ENCODE measurements around the gene AKNA. TPM values are rescaled to one million over a fixed set of nuclear protein-coding genes. Genes with fewer than 3 reads are reported as not detected.
A peak's percentile ranks its signal among the peaks of the same experiment; 100 is the strongest.

AKNA gene
- total RNA-seq, 1 experiment from 2014 or later = 5.1 TPM

DNA sequence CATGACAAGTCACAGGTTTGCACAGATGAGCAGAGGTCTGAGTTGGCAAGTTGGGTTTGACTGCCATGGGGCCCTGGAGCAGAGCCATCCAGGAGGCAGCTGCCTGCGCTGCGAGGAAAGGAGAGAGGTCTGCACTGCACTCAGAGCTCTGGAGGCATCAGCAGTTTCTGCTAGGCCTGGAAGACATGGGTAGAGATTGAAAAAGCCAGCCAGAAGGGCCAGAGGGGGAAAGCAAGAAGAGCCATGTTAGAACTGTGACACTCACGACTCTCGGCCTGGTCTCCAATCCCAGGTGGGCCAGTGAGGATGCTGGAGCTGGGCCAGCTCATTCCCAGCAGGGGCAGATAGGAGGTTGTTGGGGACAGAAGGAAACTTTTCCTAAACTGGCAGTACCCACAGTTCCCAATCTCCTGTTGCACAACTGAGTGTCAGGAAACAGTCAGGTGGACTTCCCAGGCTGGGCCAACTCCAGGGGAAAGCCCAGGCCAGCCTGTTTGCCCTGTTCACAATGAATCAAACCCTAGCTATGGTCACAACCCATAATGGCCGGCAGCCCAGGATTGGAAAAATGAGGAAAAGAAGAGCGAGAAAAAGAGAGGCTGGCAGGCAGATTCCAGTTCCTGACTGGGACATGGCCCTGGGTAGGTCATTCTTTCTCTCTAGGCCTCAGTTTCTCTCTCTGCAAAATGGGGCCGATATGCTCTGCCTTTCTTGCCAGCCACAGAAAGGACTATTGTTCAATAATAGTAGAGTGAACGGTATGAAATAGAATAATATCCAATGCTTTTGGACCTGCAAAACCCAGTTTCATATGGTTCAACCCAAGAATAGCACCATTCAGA, 72.7 kb downstream of the AKNA start:
- in situ Hi-C loops (cut with HindIII; ENCODE audit: low sequenced_read_pairs) = no loop called here
- DNase-seq (ENCODE audit: low spot score) = no peak

DNA sequence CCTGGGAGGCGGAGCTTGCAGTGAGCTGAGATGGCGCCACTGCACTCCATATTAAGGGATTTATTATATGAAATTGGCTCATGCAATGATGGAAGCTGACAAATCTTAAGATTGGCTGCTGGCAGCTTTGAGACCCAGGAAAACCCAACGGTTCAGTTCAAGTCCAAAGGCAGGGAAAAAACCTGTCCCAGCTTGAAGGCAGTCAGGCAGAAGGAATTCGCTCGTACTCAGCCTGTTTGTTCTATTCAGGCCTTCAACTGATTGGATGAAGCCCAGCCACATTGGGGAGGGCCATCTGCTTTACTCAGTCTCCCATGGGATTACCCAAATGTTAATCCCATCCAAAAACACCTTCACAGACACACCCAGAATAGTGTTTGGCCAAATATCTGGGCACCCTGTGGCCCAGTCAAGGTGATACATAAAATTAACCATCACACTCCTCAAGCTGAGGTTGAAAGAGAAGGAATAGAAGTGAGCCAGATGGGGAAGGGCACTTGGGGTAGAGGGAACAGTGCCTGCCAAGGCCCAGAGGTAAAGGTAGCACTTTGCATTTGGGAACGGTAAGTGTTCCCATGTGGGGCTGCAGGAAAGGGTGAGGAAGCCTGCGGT, 73.4 kb downstream of the AKNA start:
- in situ Hi-C loops (cut with HindIII; ENCODE audit: low sequenced_read_pairs) = no loop called here
- DNase-seq (ENCODE audit: low spot score) = peak; percentile 47

- in situ Hi-C loops (cut with HindIII; ENCODE audit: low sequenced_read_pairs) = no loop called here
- no peak for DNase-seq (ENCODE audit: low spot score)
Measured at GRCh38 chr9:114313186-114313585, 74.6 kb downstream of the AKNA start.

DNA sequence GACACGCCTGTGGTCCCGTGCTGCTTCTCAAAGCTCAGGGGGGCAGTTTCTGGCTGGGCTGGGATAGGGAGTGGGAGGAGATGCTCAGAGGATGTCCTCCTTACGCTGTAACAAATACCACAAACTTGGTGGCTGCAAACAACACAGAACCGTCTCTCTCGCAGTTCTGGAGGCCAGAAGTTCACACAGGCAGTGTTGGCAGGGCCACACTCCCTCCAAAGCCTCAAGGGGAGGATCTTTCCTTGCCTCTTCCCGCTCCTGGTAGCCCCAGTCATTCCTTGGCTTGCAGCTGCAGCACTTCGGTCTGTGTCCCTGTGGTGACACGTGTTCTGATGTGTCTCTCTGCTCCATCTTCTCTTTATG, 75.3 kb downstream of the AKNA start:
- in situ Hi-C loops (cut with HindIII; ENCODE audit: low sequenced_read_pairs) = no loop called here
- no peak for DNase-seq (ENCODE audit: low spot score)

DNA sequence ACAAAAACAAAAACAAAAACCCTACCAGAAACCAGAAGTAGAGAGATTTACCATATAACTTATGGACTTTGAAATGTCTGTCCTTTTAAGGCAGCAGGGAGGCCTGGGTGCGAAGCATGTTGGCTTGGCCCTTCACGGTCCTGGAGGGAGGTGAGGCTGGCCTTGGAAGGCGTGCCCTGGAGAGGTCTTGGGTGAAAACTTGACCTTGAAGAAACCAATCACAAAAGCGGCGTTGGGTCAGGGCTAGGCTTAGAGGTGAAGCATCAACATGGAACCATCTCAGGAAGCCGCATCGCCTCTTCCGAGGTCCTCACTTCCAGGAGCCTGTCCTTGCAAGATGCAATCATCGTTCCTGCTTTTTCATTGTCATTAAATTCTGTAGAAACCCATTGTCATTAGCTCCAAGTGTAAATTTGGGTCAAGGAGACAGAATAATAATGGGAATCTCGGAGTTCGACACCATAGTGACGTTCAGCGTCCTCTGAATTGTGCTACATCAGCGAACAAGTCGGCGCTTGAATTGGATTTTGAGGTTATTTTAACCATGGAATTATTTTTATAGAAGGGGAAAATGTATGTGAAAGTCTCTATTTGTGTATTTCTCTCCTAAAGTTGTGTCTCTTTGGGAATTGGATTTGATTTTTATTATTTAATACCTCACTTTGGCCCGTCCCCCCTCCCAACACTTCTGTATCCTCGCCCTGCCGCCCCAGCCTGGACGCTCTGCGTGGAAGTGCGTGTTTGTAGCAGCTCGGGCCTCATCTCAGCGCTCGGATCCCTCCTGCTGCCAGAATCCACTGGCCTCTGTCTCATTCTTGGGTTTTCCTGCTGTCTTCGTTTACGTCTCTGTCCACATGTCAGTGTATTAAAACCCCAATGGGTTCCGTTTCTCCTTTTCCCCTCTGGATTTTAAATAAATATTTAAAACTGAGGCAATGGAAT, 75.9 kb downstream of the AKNA start:
- in situ Hi-C loops (cut with HindIII; ENCODE audit: low sequenced_read_pairs) = no loop called here
- DNase-seq (ENCODE audit: low spot score) = no peak

GRCh38 chr9:114310471-114311450, 77.0 kb downstream of the AKNA start:
- DNase-seq (ENCODE audit: low spot score) = no peak
- in situ Hi-C loops (cut with HindIII; ENCODE audit: low sequenced_read_pairs) = no loop called here

DNA sequence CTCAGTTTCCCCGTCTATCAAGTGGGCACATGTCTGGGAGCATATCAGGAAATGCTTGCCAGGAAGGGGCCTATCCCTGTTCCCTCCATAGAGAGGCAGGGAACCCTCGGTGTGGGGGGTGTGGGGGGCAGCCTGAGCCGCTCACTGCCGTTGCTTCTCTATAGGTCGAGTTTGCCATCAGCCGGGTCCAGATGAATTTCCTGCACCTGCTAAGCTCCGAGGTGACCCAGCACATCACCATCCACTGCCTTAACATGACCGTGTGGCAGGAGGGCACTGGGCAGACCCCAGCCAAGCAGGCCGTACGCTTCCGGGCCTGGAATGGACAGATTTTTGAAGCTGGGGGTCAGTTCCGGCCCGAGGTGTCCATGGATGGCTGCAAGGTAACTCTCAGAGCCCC, 78.7 kb downstream of the AKNA start:
- in situ Hi-C loops (cut with HindIII; ENCODE audit: low sequenced_read_pairs) = no loop called here
- DNase-seq (ENCODE audit: low spot score) = no peak

- DNase-seq (ENCODE audit: low spot score) = no peak
- in situ Hi-C loops (cut with HindIII; ENCODE audit: low sequenced_read_pairs) = no loop called here
Measured at GRCh38 chr9:114308361-114308950, 79.3 kb downstream of the AKNA start.

DNA sequence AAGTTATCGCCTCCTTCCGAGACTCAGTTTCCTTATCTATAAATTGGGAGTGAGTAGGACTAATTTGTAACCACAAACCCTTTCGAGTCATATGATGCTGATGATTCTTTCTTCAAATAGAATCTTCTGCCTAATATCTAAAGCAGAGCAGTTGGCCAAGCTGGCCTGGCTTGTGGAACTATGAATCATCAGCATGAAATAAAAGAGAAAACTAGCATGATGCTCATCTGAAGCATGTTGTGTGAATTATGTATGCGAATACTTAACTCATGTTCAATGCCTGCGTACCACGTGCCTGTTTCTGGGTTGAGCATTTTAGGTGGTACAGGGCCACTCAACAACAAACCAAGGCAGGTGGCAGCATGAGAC, 79.9 kb downstream of the AKNA start:
- in situ Hi-C loops (cut with HindIII; ENCODE audit: low sequenced_read_pairs) = no loop called here

GRCh38 chr9:114304416-114305188, 83.2 kb downstream of the AKNA start:
- in situ Hi-C loops (cut with HindIII; ENCODE audit: low sequenced_read_pairs) = no loop called here
- DNase-seq (ENCODE audit: low spot score) = no peak

More for the DNA sequence above, 79.9 kb downstream of the AKNA start:
- no peak for DNase-seq (ENCODE audit: low spot score)

DNA sequence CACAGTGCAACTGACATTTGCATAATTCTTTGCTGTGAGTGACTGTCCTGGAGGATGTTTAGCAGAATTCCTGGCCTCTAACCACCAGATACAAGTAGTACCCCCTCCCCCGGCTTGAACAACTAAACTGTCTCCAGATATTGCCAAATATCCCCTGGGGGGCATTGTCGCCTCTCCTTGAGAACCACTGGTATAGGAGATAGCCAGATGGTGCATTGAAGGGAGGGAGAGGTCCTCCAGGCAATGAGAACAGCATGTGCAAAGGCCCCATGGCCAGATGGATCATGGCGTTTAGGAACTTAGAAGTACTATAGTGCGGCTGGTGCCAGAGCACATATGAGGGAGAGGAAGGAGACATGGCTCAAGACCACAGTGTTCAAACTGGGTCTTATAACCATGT, 83.8 kb downstream of the AKNA start:
- in situ Hi-C loops (cut with HindIII; ENCODE audit: low sequenced_read_pairs) = no loop called here
- DNase-seq (ENCODE audit: low spot score) = no peak

DNA sequence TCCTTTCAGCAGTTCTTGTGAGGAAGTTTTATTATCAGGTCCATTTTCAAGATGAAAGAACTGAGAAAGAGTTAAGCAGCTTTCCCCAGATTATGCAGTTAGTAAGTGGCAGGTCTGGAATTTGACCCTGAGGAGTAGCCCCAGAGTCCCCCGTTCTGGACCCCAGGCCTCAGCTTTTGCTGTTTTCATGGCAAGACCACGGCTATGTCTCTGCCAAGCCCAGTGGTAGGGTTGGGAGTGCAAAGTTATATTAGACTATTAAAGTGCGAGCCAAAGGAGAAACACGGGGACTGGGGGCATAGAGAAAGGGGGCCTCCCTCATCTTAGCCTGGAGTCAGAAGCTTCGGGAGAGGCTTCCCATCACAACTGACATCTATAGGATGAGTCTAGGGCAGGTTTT, 84.2 kb downstream of the AKNA start:
- DNase-seq (ENCODE audit: low spot score) = no peak

GRCh38 chr9:114302727-114303126, 85.1 kb downstream of the AKNA start:
- DNase-seq (ENCODE audit: low spot score) = no peak
- in situ Hi-C loops (cut with HindIII; ENCODE audit: low sequenced_read_pairs) = no loop called here

More for the DNA sequence above, 84.2 kb downstream of the AKNA start:
- in situ Hi-C loops (cut with HindIII; ENCODE audit: low sequenced_read_pairs) = no loop called here

DNA sequence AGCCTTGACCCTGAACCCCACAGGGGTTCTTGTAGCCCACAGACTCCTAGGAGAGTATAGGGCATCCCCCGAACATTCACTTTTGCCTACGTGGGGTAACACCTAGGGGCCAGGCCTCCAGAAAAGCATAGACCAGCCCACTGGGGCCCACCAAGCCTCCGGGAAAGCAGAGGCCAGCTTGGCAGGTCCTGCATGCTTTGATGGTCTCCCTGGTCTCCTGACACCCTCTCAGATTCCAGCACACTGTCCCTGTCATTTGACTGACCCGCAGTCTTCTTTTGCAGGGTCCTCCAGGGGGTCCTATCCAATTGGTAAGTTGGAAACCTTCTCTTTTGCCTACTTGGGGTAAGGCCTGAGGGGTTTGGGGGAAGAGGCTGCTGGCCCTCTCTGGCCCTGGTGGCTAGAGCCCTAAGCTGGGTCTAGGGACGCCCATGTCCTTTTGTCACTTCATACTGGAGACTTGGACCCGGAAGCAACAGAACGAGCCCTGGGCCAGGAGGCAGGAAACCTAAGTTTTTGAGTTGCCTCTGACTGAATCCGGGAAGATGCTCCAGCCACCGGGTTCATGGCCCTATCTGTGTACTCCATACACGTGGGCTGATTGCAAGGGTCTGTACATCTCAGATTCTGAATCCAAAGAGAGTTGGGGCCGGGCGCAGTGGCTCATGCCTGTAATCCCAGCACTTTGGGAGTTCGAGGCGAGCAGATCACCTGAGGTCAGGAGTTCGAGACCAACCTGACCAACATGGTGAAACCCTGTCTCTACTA, 85.8 kb downstream of the AKNA start:
- in situ Hi-C loops (cut with HindIII; ENCODE audit: low sequenced_read_pairs) = no loop called here
- DNase-seq (ENCODE audit: low spot score) = no peak

DNA sequence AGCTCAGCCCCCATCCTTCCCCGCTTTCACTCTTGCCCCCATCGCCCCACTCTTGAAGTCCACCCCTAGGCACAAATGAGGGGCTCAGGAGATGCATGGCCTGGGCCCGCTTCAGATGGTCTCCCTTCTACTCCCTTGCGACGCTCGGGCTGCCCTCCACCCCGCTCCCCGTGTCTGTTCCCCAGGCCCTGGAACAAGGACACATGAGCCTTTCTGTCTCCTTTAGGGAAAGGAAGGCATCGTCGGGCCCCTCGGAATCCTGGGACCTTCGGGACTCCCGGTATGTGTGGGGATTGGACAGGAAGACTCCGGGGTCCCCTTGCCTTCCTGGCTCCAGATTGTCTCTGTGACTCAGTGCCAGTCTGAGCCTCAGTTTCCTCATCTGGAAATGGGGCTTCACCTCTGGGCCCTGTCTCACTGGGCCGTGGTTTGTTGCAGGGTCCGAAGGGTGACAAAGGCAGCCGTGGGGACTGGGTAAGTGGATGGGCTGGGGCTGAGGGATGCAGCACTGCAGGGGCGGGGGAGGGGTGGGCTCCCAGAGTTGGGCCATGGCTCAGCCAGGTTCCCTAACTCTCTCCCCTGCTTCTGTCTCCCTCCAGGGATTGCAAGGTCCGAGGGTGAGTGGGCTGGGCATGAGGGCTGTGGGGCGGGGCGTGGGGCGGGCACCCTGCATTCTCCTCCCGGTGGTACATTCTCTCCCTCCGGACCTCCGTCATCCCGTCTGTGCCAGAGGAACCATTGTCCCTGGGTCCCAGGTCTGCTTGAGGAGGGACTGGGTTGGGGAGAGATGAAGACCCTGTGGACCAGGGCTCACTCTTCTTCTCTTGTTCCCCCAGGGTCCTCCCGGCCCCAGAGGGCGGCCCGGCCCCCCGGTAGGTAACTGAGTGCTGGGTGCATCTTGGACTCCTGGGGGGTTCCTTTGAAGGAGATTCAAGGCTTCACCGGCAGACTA, 86.7 kb downstream of the AKNA start:
- in situ Hi-C loops (cut with HindIII; ENCODE audit: low sequenced_read_pairs) = no loop called here
- no peak for DNase-seq (ENCODE audit: low spot score)
